K562 (cell line): ENCODE data around the gene MELK.

Experiments
- FOXP4 ChIP-seq: sonication (generic); formaldehyde crosslinking; IDR thresholded peaks from 2 replicates; pipeline ENCODE4 v1.8.0; 2022; ENCODE audit warnings: mild to moderate bottlenecking, missing genetic modification reagents, borderline replicate concordance
- MTA1 ChIP-seq: fragments of 450-650 bp; IDR thresholded peaks from 2 replicates; pipeline ENCODE4 v1.6.1; 2017; ENCODE audit warnings: borderline replicate concordance
- UBTF ChIP-seq, 2 experiments: IDR thresholded peaks; 2 replicates each; pipeline ENCODE4 v1.6.1; 2012; ENCODE audit warnings: improper control_type of control experiment in 2 of 2, low read depth in 2 of 2, low read length in 2 of 2, borderline replicate concordance in 1 of 2
- XRCC4 ChIP-seq: IDR thresholded peaks from one replicate; pipeline ENCODE4 v1.6.1; 2011; ENCODE audit not compliant: insufficient read depth, insufficient read length; ENCODE audit errors: extremely low read depth
- ZKSCAN1 ChIP-seq: fragments of 150-350 bp; IDR thresholded peaks from 2 replicates; pipeline ENCODE4 v1.6.1; 2016; ENCODE audit warnings: low read depth, low read length
- ZNF764 ChIP-seq: fragments of 250-450 bp; sonication (Bioruptor Pico); IDR thresholded peaks from 2 replicates; pipeline ENCODE4 v1.4.0; 2020; ENCODE audit warnings: low read depth, mild to moderate bottlenecking, moderate library complexity

- TF ChIP-seq FOXP4 (no peak), ZKSCAN1 (no peak), UBTF (IDR thresholded peaks at IDR 0.05; ENCODE audit: borderline replicate concordance in 1 of 2, low read depth in 2 of 2, low read length in 2 of 2) (no peak), MTA1 (no peak), XRCC4 (no peak), ZNF764 (CRISPR knock-in tag) (no peak)
Measured at GRCh38 chr9:36623280-36623679, 50.6 kb downstream of the MELK start.
